NCI-H187 treated with DMSO at 0.1 percent for 48 hours (cell line): ENCODE measurements around the gene LRRC74A.

Experiments used
- DNase-seq: peaks from one replicate; lab custom pipeline; 2025; lab: John Stamatoyannopoulos, UW

The LRRC74A gene

GRCh38 chr14:76826122-76826521 is at the start of gene LRRC74A:
Gene LRRC74A (plus strand): TSS chr14:76826408. CDS start chr14:76826698, 290 bp downstream.
- no peak for DNase-seq

- no peak for DNase-seq
These were observed 49.6 kb upstream of the LRRC74A start for GRCh38 chr14:76776428-76777251.

DNA sequence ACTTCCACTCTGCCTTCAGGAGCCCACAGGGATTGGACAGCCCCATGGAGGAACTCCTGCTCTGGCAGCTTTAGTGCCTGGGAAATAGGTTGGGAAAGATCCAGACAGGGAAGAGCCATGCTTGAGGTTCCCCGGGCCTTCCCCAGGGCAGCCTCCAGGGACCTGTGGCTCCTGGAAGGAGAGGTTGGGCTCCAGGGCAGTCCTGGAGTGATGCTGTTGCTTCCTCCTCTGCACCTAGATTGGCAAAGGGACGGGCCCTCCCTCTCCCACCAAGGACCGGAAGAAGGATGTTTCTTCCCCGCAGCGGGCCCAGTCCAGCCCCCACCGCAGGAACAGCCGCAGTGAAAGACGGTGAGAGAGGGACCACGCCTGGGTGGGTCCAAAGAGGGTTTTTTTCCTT is 48.5 kb upstream of the LRRC74A start:
- DNase-seq, result no peak

DNA sequence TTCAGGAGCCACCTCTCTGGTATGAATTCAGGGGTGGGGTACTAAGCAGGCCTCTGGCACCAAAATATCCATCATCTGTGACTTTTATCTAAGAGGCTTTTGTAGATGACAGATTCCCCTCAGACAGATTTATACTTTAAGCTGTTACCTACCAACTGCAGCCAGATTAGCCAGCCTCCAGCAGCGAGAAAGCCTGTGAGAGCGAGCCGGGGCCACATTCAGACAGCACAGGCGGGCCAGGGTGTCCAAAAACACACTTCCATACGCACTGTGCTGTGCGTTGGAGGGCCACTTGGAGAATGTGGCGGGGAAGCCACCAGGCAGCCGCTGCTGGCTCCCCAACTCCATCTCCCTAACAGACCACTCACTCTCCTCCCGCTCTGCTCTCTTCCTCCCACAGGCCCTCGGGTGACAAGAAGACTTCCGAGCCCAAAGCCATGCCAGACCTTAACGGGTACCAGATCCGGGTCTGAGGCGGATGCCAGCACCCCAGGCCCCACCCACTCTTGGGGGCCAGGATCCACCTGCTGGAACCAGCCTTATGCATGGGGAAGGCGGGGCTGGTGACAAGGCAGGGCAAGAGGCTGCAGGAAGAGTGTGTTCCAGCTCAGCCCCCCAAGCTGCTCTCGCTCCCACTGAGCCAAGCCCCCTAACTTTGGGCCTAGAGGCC is 47.5 kb upstream of the LRRC74A start:
- no peak for DNase-seq

GRCh38 chr14:76779221-76780057 is 46.8 kb upstream of the LRRC74A start:
- DNase-seq, result no peak

DNA sequence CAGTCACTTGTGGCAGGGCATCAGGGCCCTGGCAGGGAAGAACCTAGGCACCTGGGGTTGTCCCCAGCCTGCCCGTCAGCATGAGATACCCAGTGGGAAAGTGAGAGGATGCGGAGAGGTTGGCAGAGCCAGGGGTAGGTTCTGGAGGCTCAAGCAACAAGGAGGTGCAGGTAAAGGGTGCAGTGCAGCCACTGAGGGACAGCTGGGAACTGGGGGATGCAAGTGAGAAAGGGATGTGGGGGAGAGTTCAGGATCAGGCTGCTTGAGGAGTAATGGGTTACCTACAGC is 46.2 kb upstream of the LRRC74A start:
- no peak for DNase-seq

- no peak for DNase-seq
These were observed 45.8 kb upstream of the LRRC74A start for GRCh38 chr14:76780360-76780759.

- no peak for DNase-seq
These were observed 45.1 kb upstream of the LRRC74A start for GRCh38 chr14:76780875-76781647.

DNA sequence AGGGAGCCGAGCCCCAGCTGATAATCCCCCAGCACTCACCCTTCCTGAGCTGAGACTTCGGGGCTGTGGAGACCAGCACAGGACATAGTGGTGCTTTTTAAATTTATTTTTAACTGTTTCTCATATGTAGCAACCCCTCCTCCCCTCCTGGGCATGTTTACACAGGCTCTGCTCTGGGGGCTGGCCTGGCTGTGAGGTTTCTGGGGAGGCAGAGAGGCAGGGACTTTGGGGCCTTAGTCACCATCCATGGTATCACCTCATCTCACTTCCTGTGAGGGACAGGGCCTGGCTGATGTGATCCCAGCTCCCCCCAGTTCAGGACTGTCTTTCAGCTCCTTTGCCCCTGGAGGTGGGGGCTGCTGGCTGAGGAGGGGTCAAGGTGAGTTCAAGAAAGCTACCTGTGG is 44.6 kb upstream of the LRRC74A start:
- DNase-seq, result no peak

DNA sequence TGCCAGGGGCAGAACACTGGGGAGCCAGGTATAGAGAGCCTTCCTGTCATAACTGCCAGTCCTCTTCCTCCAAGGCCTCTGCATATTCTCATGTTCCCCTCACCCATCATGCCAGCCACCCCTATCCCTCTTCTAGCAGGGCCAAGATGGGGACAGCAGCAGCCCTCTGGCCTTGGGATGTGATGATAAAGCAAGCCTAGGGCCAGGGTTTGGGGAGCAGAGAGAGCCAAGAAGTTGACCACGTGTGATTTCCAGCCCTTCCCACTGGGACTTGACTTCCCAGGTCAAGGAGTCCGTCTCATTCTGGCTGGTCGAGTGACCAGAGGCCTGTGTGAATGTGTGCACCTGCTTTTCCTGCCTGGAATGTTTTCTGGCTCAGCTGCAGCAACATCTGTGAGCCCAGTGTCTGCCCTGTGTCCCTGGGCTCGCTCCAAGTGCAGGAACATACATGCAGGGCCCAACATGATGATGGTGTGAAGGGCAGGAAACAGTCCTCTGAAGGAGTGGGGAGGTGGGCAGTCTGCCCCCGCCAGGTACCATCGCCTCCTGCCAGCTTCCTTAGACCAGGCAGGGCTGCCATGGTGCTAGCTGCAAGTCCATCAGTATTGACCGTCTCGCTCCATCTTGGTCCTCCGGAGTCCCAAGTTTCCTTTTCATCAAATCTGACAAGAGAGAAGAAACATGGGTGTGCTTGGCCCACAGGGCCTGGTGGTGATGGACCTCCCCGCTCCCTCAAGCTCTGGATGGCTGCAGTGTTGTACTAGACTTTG is 43.9 kb upstream of the LRRC74A start:
- no peak for DNase-seq

DNA sequence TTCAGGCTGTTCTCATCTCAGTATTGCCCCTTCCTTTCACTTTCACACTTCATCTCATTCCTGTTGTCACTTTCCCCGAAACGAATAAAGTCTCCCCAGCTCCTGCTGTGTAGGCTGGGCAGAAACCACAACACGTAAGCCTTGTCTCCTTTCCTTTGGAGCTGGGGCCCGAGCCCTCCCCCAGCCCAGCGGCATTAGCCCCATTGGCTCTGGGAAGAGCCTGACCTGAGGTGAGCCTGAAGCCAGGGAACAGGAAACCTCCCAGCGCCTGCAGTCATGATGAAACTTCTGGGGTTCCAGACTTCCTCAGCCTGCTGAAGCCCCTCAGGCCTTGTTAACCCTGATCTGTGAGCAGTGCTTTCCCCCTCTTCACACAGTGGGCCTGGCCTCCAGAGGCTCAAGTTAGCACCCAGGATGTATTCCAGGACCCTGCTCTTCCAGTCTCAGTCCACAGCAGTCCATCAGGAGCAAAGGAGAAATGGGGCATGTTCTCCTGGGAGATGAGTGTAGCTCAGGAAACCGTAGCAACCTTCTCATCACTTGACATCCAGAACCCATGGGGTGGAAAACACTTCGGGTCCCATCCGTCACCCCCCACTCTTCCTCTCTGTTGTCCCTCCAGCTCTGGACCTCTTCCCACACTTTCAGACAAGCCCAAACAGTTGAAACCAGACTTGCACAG is 43.2 kb upstream of the LRRC74A start:
- no peak for DNase-seq

GRCh38 chr14:76784266-76784874 is 41.8 kb upstream of the LRRC74A start:
- DNase-seq, result no peak

DNA sequence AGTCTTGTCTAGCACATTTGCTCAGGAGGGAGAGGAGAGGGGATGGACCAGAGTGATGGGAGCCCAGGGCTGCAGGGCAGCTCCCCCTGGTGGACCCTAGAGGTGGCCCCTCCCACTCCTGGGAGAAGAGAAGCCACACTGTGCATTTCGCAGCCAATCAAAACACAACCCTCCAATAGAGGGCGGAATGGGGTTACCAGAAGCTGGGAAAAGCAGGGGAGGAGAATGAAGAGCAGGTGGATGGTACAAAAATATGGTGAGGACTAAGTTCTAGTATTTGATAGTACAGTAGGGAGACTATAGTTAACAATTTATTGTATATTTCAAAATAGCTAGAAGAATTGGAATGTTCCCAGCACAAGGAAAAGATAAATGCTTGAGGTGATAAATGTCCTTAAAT is 41.3 kb upstream of the LRRC74A start:
- no peak for DNase-seq

- DNase-seq, result no peak
These were observed 39.6 kb upstream of the LRRC74A start for GRCh38 chr14:76786601-76787000.

DNA sequence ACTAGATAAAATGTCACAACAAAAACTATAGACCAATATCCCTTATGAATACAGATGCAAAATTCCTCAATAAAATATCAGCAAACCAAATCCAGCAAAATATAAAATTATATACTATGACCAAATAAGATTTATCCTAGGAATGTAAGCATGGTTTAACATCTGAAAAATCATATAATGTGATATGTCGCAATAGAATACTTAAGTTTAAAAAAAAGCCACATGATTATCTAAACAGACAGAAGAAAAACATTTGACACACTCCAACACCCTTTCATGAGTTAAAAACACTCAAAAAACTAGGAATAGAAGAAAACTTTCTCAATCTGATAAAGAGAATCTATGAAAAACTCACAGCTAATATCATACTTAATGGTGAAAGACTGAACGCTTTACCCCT is 33.8 kb upstream of the LRRC74A start:
- DNase-seq, result no peak

GRCh38 chr14:76793324-76793723 is 32.9 kb upstream of the LRRC74A start:
- no peak for DNase-seq

DNA sequence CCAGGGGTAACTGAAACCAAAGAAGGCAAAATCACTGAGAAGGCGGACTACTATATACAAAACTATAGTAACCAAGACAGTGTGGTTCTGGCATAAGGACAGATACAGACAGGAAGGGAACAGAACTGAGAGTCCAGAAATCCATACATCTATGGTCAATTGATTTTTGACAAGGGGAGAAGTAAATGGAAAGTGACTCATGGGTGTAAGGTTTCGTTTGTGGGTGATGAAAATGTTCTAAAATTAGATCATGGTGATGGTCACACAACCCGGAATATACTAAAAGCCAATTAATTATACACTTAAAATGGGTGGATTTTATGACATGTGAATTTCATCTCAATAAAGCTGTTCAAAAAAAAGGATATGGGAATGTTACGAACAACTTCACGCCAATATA is 32.3 kb upstream of the LRRC74A start:
- no peak for DNase-seq

- DNase-seq, result no peak
These were observed 19.8 kb upstream of the LRRC74A start for GRCh38 chr14:76806446-76806845.

DNA sequence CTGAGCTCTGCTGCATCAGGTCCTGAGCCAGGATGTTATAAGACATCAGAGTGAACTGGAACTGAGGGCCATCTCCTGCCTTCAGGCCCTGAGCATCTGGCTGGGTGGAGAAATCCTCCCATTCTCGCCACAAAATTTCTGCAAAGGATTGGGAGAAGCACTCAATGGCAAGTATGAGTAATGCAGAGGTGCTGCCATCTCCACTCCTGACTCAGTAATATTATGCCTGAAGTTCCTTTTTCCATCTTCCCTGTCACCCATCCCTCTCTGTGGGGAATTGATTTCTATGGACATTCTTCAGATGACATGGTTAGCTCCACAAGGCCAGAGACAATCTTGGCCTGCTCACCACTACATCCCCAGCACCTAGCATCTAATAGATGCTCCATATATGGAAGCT is 18.2 kb upstream of the LRRC74A start:
- no peak for DNase-seq

DNA sequence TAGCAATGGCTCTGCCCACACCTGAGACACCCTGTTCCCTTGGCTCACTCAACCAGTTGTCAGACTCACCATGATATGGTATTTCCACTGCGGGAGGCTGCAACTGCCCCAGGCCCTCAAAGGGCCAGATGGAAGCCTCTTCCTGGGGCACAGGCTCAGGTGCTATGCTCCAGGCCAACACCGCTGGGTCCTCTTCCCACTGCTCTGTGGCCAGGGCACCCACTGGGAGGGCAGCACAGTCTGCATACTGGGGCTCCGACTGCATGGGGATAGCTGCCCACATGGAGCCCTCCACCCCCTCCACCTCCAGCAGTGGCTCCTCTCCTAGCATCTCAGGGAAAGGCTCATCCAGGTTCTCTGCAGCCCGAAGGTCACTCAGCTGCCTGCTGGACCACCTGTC is 17.2 kb upstream of the LRRC74A start:
- no peak for DNase-seq
